HFF-Myc (cell line): Measurements from ENCODE around the gene CHAF1A.

Source experiments
- DNase-seq: peaks from one replicate; pipeline ENCODE4 v3.0.0-alpha.2; 2011; ENCODE audit warnings: low read depth; ENCODE audit errors: extremely low read depth
- H3K4me3 ChIP-seq: replicated peaks from 2 replicates; pipeline ENCODE4 v1.5.1; 2011; ENCODE audit warnings: low read depth, mild to moderate bottlenecking, control low read depth, low read length
- CTCF ChIP-seq: IDR thresholded peaks from 2 replicates; pipeline ENCODE4 v1.5.1; 2012; ENCODE audit warnings: mild to moderate bottlenecking, low read depth, low read length, control low read depth; ENCODE audit errors: missing control alignments

CHAF1A gene

GRCh38 chr19:4409123-4409933 lies 6.9 kb downstream of the CHAF1A start:
- TF ChIP-seq CTCF: no peak
- H3K4me3 ChIP-seq: no peak overlapping the region
- DNase-seq: no peak

GRCh38 chr19:4413588-4413987 lies 11.1 kb downstream of the CHAF1A start:
- no peak for DNase-seq
- no peak overlapping the region for H3K4me3 ChIP-seq
- TF ChIP-seq CTCF: no peak

- no peak for DNase-seq
- no peak overlapping the region for H3K4me3 ChIP-seq
- no peak for TF ChIP-seq CTCF
Measured at GRCh38 chr19:4414144-4414799, 11.8 kb downstream of the CHAF1A start.

- no peak overlapping the region for H3K4me3 ChIP-seq
- no peak for DNase-seq
- no peak for TF ChIP-seq CTCF
Measured at GRCh38 chr19:4414800-4415321, 12.4 kb downstream of the CHAF1A start.

- no peak for DNase-seq
- H3K4me3 ChIP-seq: no peak overlapping the region
- no peak for TF ChIP-seq CTCF
Measured at GRCh38 chr19:4415352-4415751, 12.9 kb downstream of the CHAF1A start.

- no peak overlapping the region for H3K4me3 ChIP-seq
- no peak for DNase-seq
- no peak for TF ChIP-seq CTCF
Measured at GRCh38 chr19:4416268-4416667, 13.8 kb downstream of the CHAF1A start.
